H1 (cell line): Measurements from ENCODE around the gene CFAP54. TPM values are rescaled to one million over a fixed set of nuclear protein-coding genes. Genes with fewer than 3 reads are reported as not detected.
A peak's percentile ranks its signal among the peaks of the same experiment; 100 is the strongest.

Experiments
- CTCF ChIA-PET: fragments of 300-600 bp; sonication (Branson Sonifier 250); formaldehyde crosslinking; loops from one replicate; lab custom pipeline; 2021; ENCODE audit not compliant: partially characterized antibody; lab: Charles Lee
- POLR2A ChIA-PET: fragments of 300-600 bp; sonication (Branson Sonifier 250); formaldehyde crosslinking; loops from one replicate; lab custom pipeline; 2021; ENCODE audit warnings: inconsistent platforms; ENCODE audit not compliant: partially characterized antibody; lab: Charles Lee
- DNase-seq, 2 experiments: peaks; one replicate each; pipeline versions ENCODE4 v3.0.0 to v3.0.0-alpha.2; 2010 to 2022; ENCODE audit warnings: low spot score in 2 of 2, low read depth in 1 of 2, mixed read lengths in 1 of 2
- FAIRE-seq: peaks from 2 replicates; lab custom pipeline; 2011; peaks lifted over from hg19 to GRCh38; lab: Jason Lieb, UNC
- H2AFZ ChIP-seq: 2 replicates; pipeline ENCODE4 v1.8.1; 2012; ENCODE audit warnings: low read length, inconsistent platforms
- H2AK5ac ChIP-seq: 2 replicates; pipeline ENCODE4 v1.6.1; 2013; ENCODE audit warnings: low read depth, low read length
- H2BK120ac ChIP-seq: replicated peaks from 2 replicates; pipeline ENCODE3; 2013; ENCODE audit warnings: low read depth, low read length, inconsistent platforms
- H2BK12ac ChIP-seq: 2 replicates; pipeline ENCODE4 v1.6.1; 2013; ENCODE audit warnings: low read depth, low read length
- H2BK15ac ChIP-seq: 2 replicates; pipeline ENCODE4 v1.6.1; 2013; ENCODE audit warnings: low read length
- H2BK20ac ChIP-seq: 2 replicates; pipeline ENCODE4 v1.6.1; 2013; ENCODE audit warnings: low read length
- H2BK5ac ChIP-seq: 2 replicates; pipeline ENCODE4 v1.6.1; 2013; ENCODE audit warnings: low read depth, low read length
- H3K14ac ChIP-seq: 2 replicates; pipeline ENCODE4 v1.6.1; 2013; ENCODE audit warnings: inconsistent platforms; ENCODE audit not compliant: insufficient read length
- H3K18ac ChIP-seq: 2 replicates; pipeline ENCODE4 v1.6.1; 2013; ENCODE audit warnings: low read length; ENCODE audit errors: extremely low read depth
- H3K23ac ChIP-seq: 2 replicates; pipeline ENCODE4 v1.6.1; 2013; ENCODE audit warnings: inconsistent platforms; ENCODE audit not compliant: insufficient read length
- H3K23me2 ChIP-seq: 2 replicates; pipeline ENCODE4 v1.6.1; 2013; ENCODE audit warnings: low read depth, low read length
- H3K27ac ChIP-seq: 2 replicates; pipeline ENCODE4 v1.6.1; 2011; ENCODE audit warnings: low read depth, low read length, inconsistent platforms
- H3K27me3 ChIP-seq, 4 experiments: replicated peaks in 1 of 4; 1 replicate in 1 of 4; 2 replicates in 3 of 4; pipeline versions ENCODE4 v1.6.1 to v1.8.1; 2011 to 2013; ENCODE audit warnings: low read length in 3 of 4, mild to moderate bottlenecking in 3 of 4, inconsistent platforms in 2 of 4, mixed read lengths in 2 of 4, moderate library complexity in 1 of 4; ENCODE audit not compliant: control insufficient read depth in 3 of 4, insufficient read depth in 3 of 4; ENCODE audit errors: extremely low read depth in 1 of 4
- H3K36me3 ChIP-seq, 4 experiments: 2 replicates each; pipeline versions ENCODE4 v1.6.1 to v1.8.1; 2011 to 2013; ENCODE audit warnings: mild to moderate bottlenecking in 4 of 4, low read length in 3 of 4, moderate library complexity in 2 of 4, control low read depth in 1 of 4, inconsistent platforms in 1 of 4; ENCODE audit not compliant: insufficient read depth in 4 of 4, control insufficient read depth in 2 of 4
- H3K4ac ChIP-seq: replicated peaks from 2 replicates; pipeline ENCODE3; 2013; ENCODE audit warnings: low read length, low read depth, mixed read lengths, inconsistent platforms; ENCODE audit not compliant: insufficient read length
- H3K4me1 ChIP-seq, 4 experiments: replicated peaks in 1 of 4; 1 replicate in 1 of 4; 2 replicates in 3 of 4; pipeline versions ENCODE4 v1.6.1 to v1.8.1; 2011 to 2013; ENCODE audit warnings: low read length in 3 of 4, inconsistent platforms in 2 of 4, mixed read lengths in 1 of 4; ENCODE audit not compliant: insufficient read depth in 4 of 4, control insufficient read depth in 3 of 4
- H3K4me2 ChIP-seq, 2 experiments: 2 replicates each; pipeline versions ENCODE4 v1.6.1 to v1.8.1; 2011 to 2013; ENCODE audit warnings: low read depth in 2 of 2, low read length in 2 of 2, control low read depth in 1 of 2, inconsistent platforms in 1 of 2, mild to moderate bottlenecking in 1 of 2; ENCODE audit not compliant: insufficient read depth in 1 of 2
- H3K4me3 ChIP-seq, 4 experiments: fragments of 200-600, 300-600 bp in 1 of 4; sonication (generic), shearing (Covaris generic), sonication (Bioruptor Twin) in 1 of 4; 2 replicates each; pipeline versions ENCODE4 v1.5.1 to v1.8.1; 2011 to 2016; ENCODE audit warnings: low read length in 4 of 4, low read depth in 3 of 4, control low read depth in 2 of 4, inconsistent platforms in 2 of 4, mild to moderate bottlenecking in 2 of 4, mixed read lengths in 1 of 4, moderate library complexity in 1 of 4; ENCODE audit not compliant: insufficient read depth in 2 of 4; ENCODE audit errors: extremely low read depth in 1 of 4
- H3K56ac ChIP-seq: replicated peaks from 2 replicates; pipeline ENCODE3; 2013; ENCODE audit warnings: low read depth, mild to moderate bottlenecking, mixed read lengths, low read length, inconsistent platforms; ENCODE audit not compliant: insufficient read length
- H3K79me1 ChIP-seq: 2 replicates; pipeline ENCODE4 v1.6.1; 2013; ENCODE audit warnings: low read depth, low read length, control low read depth
- H3K79me2 ChIP-seq, 2 experiments: 2 replicates each; pipeline versions ENCODE4 v1.6.1 to v1.8.1; 2012 to 2013; ENCODE audit warnings: low read length in 2 of 2, mild to moderate bottlenecking in 2 of 2, inconsistent platforms in 1 of 2; ENCODE audit not compliant: insufficient read depth in 2 of 2, control insufficient read depth in 1 of 2
- H3K9ac ChIP-seq, 4 experiments: replicated peaks in 1 of 4; 1 replicate in 1 of 4; 2 replicates in 3 of 4; pipeline versions ENCODE4 v1.6.1 to v1.8.1; 2011 to 2013; ENCODE audit warnings: low read depth in 3 of 4, low read length in 3 of 4, control low read depth in 2 of 4, mild to moderate bottlenecking in 2 of 4, moderate library complexity in 2 of 4, inconsistent platforms in 1 of 4; ENCODE audit errors: extremely low read depth in 1 of 4
- H3K9me3 ChIP-seq, 2 experiments: 2 replicates each; pipeline versions ENCODE4 v1.6.1 to v1.8.1; 2012 to 2013; ENCODE audit warnings: mild to moderate bottlenecking in 2 of 2, moderate library complexity in 2 of 2, control low read depth in 1 of 2, inconsistent platforms in 1 of 2, low read depth in 1 of 2, low read length in 1 of 2, mixed read lengths in 1 of 2; ENCODE audit not compliant: insufficient read depth in 2 of 2
- H4K20me1 ChIP-seq, 2 experiments: replicated peaks in 1 of 2; 2 replicates each; pipeline versions ENCODE3 to v1.8.1; 2011 to 2013; ENCODE audit warnings: inconsistent platforms in 2 of 2, low read length in 2 of 2, mild to moderate bottlenecking in 1 of 2; ENCODE audit not compliant: insufficient read depth in 2 of 2, control insufficient read depth in 1 of 2
- H4K5ac ChIP-seq: 2 replicates; pipeline ENCODE4 v1.6.1; 2013; ENCODE audit warnings: low read length, low read depth, mixed read lengths, inconsistent platforms; ENCODE audit not compliant: insufficient read length
- H4K8ac ChIP-seq: 2 replicates; pipeline ENCODE4 v1.8.0; 2013; ENCODE audit warnings: mild to moderate bottlenecking, moderate library complexity, low read length, inconsistent platforms; ENCODE audit not compliant: insufficient read depth; ENCODE audit errors: extremely low read depth
- H4K91ac ChIP-seq: replicated peaks from 2 replicates; pipeline ENCODE3; 2013; ENCODE audit warnings: low read length, mixed read lengths, inconsistent platforms; ENCODE audit not compliant: insufficient read length
- EP300 ChIP-seq, 2 experiments: IDR thresholded peaks; 1 replicate in 1 of 2; 2 replicates in 1 of 2; pipeline ENCODE4 v1.6.1; 2011 to 2012; ENCODE audit warnings: low read depth in 2 of 2, low read length in 2 of 2, mild to moderate bottlenecking in 2 of 2, borderline replicate concordance in 1 of 2, inconsistent platforms in 1 of 2, moderate library complexity in 1 of 2
- HDAC2 ChIP-seq, 2 experiments: fragments of 300-600 bp in 1 of 2; sonication (generic) in 1 of 2; IDR thresholded peaks; 2 replicates each; pipeline ENCODE4 v1.6.1; 2011 to 2012; ENCODE audit warnings: low read depth in 2 of 2, low read length in 2 of 2, mild to moderate bottlenecking in 2 of 2, moderate library complexity in 2 of 2, borderline replicate concordance in 1 of 2, inconsistent platforms in 1 of 2
- JUND ChIP-seq: IDR thresholded peaks from 2 replicates; pipeline ENCODE4 v1.6.1; 2011; ENCODE audit warnings: mild to moderate bottlenecking, improper control_type of control experiment, low read length
- KDM5A ChIP-seq: fragments of 200-600 bp; IDR thresholded peaks from 2 replicates; pipeline ENCODE4 v1.7.1; 2012; ENCODE audit warnings: mild to moderate bottlenecking, low read length, inconsistent platforms, mixed read lengths
- POLR2AphosphoS5 ChIP-seq: IDR thresholded peaks from 2 replicates; pipeline ENCODE4 v1.6.1; 2011; ENCODE audit warnings: low read depth, low read length
- SIN3A ChIP-seq, 2 experiments: IDR thresholded peaks in 1 of 2; conservative IDR thresholded peaks in 1 of 2; 2 replicates each; pipeline ENCODE4 v1.6.1; 2011 to 2012; ENCODE audit warnings: low read length in 2 of 2, improper control_type of control experiment in 1 of 2, low read depth in 1 of 2, mild to moderate bottlenecking in 1 of 2
- SUZ12 ChIP-seq: fragments of 200-600 bp; sonication (generic); IDR thresholded peaks from 2 replicates; pipeline ENCODE4 v1.6.1; 2012; ENCODE audit warnings: mild to moderate bottlenecking, inconsistent platforms, low read length, moderate library complexity, mixed read lengths
- TCF12 ChIP-seq: IDR thresholded peaks from 2 replicates; pipeline ENCODE4 v1.6.1; 2011; ENCODE audit warnings: low read depth, mild to moderate bottlenecking, low read length
- TEAD4 ChIP-seq: IDR thresholded peaks from 2 replicates; pipeline ENCODE4 v1.6.1; 2012; ENCODE audit warnings: low read depth, low read length, inconsistent platforms, mixed read lengths
- WGBS, 2 experiments: shearing (Covaris generic) in 1 of 2; methylation state at CpG; one replicate each; pipeline versions ENCODE4 v1.1.6 to v1.1.7; 2013 to 2015; ENCODE audit warnings: low lambda C conversion rate in 2 of 2, mixed read lengths in 2 of 2, inconsistent platforms in 1 of 2, low coverage in 1 of 2, missing lambda C conversion rate in 1 of 2; ENCODE audit not compliant: insufficient replicate concordance in 2 of 2, insufficient coverage in 1 of 2, insufficient read length in 1 of 2; ENCODE audit errors: extremely low coverage in 1 of 2, missing lambda C conversion rate in 1 of 2; 5-methylcytosine and 5-hydroxymethylcytosine counted together
- polyA plus RNA-seq, 7 experiments: library from polyadenylated mRNA; depleted of rRNA in 3 of 7; stranded (reverse) in 5 of 7; unstranded in 2 of 7; fragments of >200 nt in 5 of 7; fragments of 200-250 nt in 2 of 7; gene quantifications; 1 replicate in 5 of 7; 2 replicates in 1 of 7; 4 replicates in 1 of 7; pipeline versions ENCODE4 v1.2.1 to v1.2.3, GENCODE V29; 2011 to 2013; ENCODE audit warnings: missing spikeins in 2 of 7, mixed read lengths in 2 of 7
- total RNA-seq: library from RNA; stranded (reverse); fragmentation: NEBNext Ultra II Directional; extraction: Animal tissue kit (Norgen Biotek cat#: 25700); gene quantifications from 2 replicates; pipeline ENCODE4 v1.2.1, GENCODE V29; 2021

The CFAP54 gene
- total and polyA plus RNA-seq, 2 of the 8 experiments (the other 6 are each of a cell fraction or from before 2014, with no cell fraction given) = 0.17 to 0.33 TPM

- Histone ChIP-seq H3K18ac (no peak overlapping the region), H3K79me1 (no peaks in the 10 kb centered on the region), H3K23me2 (no peaks in the 10 kb centered on the region), H3K4ac (no peak overlapping the region), H3K4me1 (peaks cover 0 to 5% (median 2%) of the 10 kb centered on the region in 4 experiments; a peak in 4 of 7 replicates), H3K23ac (no peak overlapping the region), H3K79me2 (no peaks in the 10 kb centered on the region), H3K27ac (no peak overlapping the region), H2BK120ac (no peak overlapping the region), H2BK5ac (no peak overlapping the region), H3K27me3 (peaks cover 0 to under 1% (median 0%) of the 10 kb centered on the region in 4 experiments; a peak in 1 of 7 replicates), H2AK5ac (no peak overlapping the region), H3K4me3 (no peak overlapping the region), H3K14ac (no peak overlapping the region), H3K56ac (no peak overlapping the region), H4K8ac (no peak overlapping the region), H4K5ac (no peak overlapping the region), H3K36me3 (no peaks in the 10 kb centered on the region), H4K20me1 (no peaks in the 10 kb centered on the region), H3K9me3 (no peaks in the 10 kb centered on the region), H2BK15ac (no peak overlapping the region), H3K9ac (no peak overlapping the region), H2BK12ac (no peak overlapping the region), H3K4me2 (no peak overlapping the region), H2AFZ (peak overlapping the region; percentile 31; the same call in 1 of the 2 replicates), H2BK20ac (no peak overlapping the region), H4K91ac (no peak overlapping the region)
- FAIRE-seq (peak; percentile 50), DNase-seq (no peak)
- WGBS, 2 experiments = 85% methylated on average over 4 of the region's 4 CpGs; no CpG with 5 or more reads in 1 of the 2 experiments
- ChIA-PET POLR2A (no interaction called here), CTCF (no interaction called here)
- TF ChIP-seq TEAD4 (no peak), JUND (no peak), HDAC2 (IDR thresholded peaks at IDR 0.05; ENCODE audit: borderline replicate concordance in 1 of 2, low read depth in 2 of 2, low read length in 2 of 2) (no peak), KDM5A (no peak), SIN3A (conservative IDR thresholded peaks at IDR 0.05 in 1 of 2, IDR thresholded peaks at IDR 0.05 in 1 of 2; ENCODE audit: low read depth in 1 of 2, low read length in 2 of 2) (no peak), EP300 (IDR thresholded peaks at IDR 0.05; ENCODE audit: borderline replicate concordance in 1 of 2, low read depth in 2 of 2, low read length in 2 of 2) (no peak), TCF12 (no peak), SUZ12 (no peak), POLR2AphosphoS5 (no peak)
Observed at GRCh38 chr12:96751626-96752025, 262.2 kb downstream of the CFAP54 start.
